Smooth muscle cell of the pulmonary artery (primary cell): ENCODE measurements around the gene IGFBP5. TPM values are rescaled to one million over a fixed set of nuclear protein-coding genes. Genes with fewer than 3 reads are reported as not detected.

Experiments used
- total RNA-seq: library from RNA; depleted of rRNA; stranded (reverse); fragments of >200 nt; gene quantifications from 2 replicates; pipeline ENCODE4 v1.2.3, GENCODE V29; 2014

IGFBP5 gene, protein sequence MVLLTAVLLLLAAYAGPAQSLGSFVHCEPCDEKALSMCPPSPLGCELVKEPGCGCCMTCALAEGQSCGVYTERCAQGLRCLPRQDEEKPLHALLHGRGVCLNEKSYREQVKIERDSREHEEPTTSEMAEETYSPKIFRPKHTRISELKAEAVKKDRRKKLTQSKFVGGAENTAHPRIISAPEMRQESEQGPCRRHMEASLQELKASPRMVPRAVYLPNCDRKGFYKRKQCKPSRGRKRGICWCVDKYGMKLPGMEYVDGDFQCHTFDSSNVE
- total RNA-seq: 1,272 and 1,451 TPM in 2 replicates

DNA sequence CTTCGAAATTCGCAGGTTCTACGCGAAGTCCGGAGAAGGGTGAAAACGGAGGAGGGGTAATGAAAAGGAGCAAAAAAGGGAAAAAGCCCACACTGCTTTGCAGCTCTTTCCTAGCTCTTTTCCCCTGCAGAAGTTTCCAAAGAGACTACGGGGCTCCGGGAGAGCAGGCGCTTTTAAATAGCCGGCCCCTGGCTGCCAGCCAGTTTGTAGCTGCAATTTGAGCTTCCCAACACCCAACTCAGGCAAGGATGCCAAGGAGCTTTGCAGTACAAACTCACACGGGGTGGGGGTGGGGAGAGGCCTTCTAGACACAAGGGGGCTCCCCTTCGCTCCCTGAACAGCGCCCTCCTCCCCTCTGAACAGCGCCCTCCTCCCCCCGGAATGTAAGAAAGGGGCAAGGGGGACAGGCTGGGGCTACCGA lies at the start of gene IGFBP5:
TSS of gene IGFBP5 (minus strand) at position 149 of the 421 bp plus-strand sequence. CDS start 774 bp downstream, outside the sequence.

DNA sequence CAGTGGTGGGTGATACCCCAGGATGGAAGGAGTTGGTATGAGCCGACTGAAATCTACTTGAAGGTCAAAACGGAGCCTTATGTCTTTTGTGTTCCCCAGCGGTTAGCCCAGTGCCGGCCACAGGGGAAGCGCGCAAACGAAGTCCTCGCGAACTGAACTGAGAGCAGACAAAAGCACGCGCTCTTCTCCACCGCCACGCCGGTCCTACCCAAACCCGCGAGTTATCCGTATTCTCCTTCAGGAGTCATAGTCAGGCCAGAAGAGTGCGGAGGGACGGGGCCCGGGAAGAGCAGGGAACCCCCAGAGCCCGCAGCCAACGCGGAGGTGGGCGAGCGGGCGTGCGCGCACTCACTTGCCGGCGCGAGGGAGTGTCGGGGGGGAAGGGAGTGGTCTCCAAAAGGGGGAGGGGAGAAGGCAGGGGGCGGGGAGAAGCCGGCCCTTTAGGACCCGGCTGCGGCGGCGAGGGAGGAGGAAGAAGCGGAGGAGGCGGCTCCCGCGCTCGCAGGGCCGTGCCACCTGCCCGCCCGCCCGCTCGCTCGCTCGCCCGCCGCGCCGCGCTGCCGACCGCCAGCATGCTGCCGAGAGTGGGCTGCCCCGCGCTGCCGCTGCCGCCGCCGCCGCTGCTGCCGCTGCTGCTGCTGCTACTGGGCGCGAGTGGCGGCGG lies 62.3 kb downstream of the IGFBP5 start, which contains the start of gene IGFBP2:
TSS of gene IGFBP2 (plus strand) at position 469 of the 664 bp plus-strand sequence. CDS start at position 573, 104 bp downstream.

Other genes with a start within 250 kb of the IGFBP5 start
- gene RPL37A, start 196.7 kb downstream of the IGFBP5 start, total RNA-seq: 1,530 and 1,551 TPM in 2 replicates
- gene IGFBP2, start 62.1 kb downstream of the IGFBP5 start, total RNA-seq: 705 and 731 TPM in 2 replicates
- not detected in 2 replicates for gene TNP1, start 164.5 kb upstream of the IGFBP5 start, total RNA-seq